Measurements from ENCODE around the gene ATAD2B.

Gene ATAD2B

GRCh38 chr2:23836505-23836904 is 90.4 kb downstream of the ATAD2B start:
- DNase-seq: no peak

- DNase-seq: no peak
Measured at GRCh38 chr2:23835988-23836387, 90.9 kb downstream of the ATAD2B start.

GRCh38 chr2:23835423-23835822 is 91.5 kb downstream of the ATAD2B start:
- no peak for DNase-seq

GRCh38 chr2:23828986-23829385 is 97.9 kb downstream of the ATAD2B start:
- DNase-seq: no peak

DNA sequence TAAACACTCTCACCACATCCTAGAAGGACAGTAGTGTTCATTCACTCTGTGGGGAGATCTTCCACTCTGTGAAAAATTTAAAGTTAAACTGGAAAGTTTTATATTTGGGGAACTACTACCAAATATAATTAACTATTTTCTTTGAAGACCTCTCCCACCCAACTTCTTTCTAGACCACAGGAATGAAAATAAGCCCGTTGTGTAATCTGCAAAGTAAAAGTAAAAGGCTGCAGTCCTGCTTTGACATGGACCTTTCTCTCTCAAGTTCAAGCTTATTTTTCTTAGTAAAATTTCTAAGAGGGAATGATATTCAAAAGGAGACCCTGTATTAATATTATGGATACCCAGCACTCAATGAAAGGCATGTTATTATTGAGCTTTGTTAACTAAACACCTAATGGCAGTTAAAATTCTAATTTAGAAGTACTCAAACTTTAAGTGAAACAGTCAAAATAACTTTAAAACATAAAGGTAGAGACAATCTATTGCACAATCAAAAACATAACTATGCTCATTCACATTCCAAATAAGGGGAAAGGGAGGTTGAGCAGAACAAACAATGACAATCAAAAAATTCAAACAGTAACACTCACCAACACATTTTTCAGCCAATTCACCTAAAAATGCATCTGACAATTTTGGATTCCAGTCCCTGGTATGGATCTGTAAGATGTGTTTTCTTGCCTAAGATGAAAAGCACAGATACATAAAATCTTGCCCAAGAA is 98.5 kb downstream of the ATAD2B start:
- no peak for DNase-seq

GRCh38 chr2:23827287-23827686 is 99.6 kb downstream of the ATAD2B start:
- DNase-seq: no peak

DNA sequence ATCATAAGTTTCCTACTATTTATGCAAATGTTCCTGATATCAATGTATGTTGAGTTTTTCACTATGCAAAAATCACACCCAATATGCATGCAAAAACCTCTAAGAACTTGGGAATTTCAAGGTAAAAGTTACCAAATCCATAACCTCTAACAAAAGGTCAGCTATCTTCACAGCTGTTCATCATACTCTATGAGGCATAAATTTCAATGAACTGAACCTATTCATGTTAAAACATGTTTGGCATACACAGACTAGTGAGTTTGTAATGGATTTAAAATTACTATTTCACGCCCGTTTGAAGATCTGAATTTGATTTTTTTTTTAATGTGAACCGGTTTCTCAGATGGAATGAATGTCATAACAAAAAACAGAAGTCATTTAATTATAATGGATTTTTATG is 100.2 kb downstream of the ATAD2B start:
- no peak for DNase-seq

- DNase-seq: no peak
Measured at GRCh38 chr2:23826040-23826439, 100.9 kb downstream of the ATAD2B start.

GRCh38 chr2:23824777-23825212 is 102.1 kb downstream of the ATAD2B start:
- peak; percentile 36 for DNase-seq

DNA sequence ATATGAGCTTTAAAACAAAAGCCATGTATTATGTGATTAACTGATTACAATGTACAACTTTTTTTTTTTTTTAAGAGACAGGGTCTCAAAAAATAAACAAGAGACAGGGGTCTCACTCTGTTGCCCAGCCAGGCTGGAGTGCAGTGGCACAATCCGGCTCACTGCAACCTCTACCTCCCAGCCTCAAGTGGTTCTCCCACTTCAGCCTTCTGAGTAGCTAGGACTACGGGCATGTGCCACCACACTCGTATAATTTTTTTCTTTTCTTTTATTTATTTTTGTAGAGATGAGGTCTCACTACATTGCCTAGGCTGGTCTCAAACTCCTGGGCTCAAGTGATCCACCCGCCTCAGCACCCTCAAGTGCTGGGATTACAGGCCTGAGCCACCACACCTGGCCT is 103.1 kb downstream of the ATAD2B start:
- no peak for DNase-seq

DNA sequence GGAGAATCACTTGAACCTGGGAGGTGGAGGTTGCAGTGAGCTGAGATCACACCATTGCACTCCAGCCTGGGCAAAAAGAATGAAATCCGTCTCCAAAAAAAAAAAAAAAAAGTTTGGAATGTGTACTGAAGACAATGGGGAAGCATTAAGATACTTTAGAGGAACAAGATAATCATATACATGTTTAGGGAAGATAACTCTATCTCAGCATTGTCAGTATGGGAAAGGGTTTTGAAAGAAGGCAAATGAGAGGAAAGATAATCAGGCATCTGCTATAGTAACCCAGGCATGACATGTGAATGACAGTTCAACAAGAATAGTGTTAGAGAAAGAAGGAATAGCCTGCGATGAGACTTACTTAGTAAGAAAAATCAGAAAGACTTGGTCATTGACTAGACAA is 112.0 kb downstream of the ATAD2B start:
- DNase-seq: no peak

GRCh38 chr2:23813438-23813837 is 113.5 kb downstream of the ATAD2B start:
- DNase-seq: no peak

DNA sequence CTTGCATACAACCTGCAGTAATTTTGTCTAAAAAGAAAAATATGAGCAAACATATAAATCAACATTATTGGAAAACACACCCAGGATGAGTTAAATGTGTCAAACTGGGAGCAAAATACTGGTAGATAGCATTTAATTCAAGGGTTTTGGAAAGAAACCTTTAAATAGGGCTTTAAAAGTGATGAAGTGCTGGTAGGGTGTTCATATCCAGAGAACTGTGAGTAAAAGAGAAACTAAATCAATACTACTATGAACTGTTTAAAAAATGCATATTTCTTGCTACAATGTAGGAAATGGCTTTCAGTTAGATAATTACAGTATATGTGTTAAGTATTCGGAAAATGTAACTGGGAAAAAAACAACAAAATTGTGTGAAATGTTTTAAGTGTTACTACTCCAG is 117.8 kb downstream of the ATAD2B start:
- DNase-seq: no peak

GRCh38 chr2:23806665-23807249 is 120.2 kb downstream of the ATAD2B start:
- no peak for DNase-seq

- no peak for DNase-seq
Measured at GRCh38 chr2:23806201-23806600, 120.7 kb downstream of the ATAD2B start.

- no peak for DNase-seq
Measured at GRCh38 chr2:23803965-23804542, 122.9 kb downstream of the ATAD2B start.

DNA sequence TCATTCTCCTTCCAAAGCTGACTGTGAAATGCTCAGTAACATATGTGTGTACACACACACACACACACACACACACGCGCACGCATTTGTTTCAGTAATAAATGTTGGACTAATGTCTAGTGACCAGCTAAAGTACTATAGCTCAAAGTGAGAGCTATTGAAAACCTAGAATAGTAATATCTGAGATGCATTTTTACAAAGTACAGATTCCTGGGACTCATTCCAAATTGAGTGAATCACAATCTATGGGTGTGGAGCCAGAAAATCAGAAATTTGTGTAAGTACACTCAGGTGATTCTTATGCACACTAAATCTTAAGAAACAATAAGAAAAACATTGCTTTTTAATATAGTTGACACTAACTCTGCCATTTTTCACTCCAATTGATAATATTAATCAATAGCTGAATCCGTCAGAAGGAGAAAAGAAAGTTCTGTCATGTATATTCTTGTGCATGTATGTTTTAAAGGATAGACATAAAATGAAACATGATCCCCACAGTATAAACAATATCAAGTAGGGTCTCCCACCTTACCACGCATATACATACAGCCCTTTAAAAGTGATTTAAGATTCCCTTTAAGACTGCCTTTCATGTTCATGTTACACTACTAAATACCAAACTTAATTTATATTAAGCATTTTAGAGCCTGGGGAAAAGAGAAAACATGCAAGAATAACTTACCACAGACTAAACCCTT is 123.5 kb downstream of the ATAD2B start:
- no peak for DNase-seq

- no peak for DNase-seq
Measured at GRCh38 chr2:23801396-23801795, 125.5 kb downstream of the ATAD2B start.

- no peak for DNase-seq
Measured at GRCh38 chr2:23794234-23794633, 132.7 kb downstream of the ATAD2B start.

- DNase-seq: no peak
Measured at GRCh38 chr2:23793476-23793875, 133.4 kb downstream of the ATAD2B start.

DNA sequence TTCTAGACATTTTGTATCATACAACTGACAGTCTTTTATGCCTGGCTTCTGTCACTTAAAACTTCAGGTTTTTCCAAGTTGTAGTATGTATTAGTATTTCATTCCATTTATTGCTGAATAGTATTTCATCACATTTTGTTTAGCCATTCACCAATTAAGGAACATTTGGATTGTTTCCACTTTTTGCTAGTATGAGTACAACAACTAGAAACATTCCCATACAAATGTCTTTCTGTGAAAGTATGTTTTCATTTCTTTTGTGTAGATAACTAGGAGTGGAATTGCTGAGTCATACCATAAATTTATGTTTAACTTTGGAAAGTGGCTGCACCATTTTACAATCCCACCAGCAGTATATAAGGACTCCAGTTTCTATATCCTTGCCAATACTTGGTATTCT is 135.9 kb downstream of the ATAD2B start:
- no peak for DNase-seq

GRCh38 chr2:23789012-23789411 is 137.9 kb downstream of the ATAD2B start:
- no peak for DNase-seq

- DNase-seq: no peak
Measured at GRCh38 chr2:23788100-23788499, 138.8 kb downstream of the ATAD2B start.

- DNase-seq: no peak
Measured at GRCh38 chr2:23784971-23785370, 142.0 kb downstream of the ATAD2B start.
